ENCODE measurements around the gene KCTD11.

Gene KCTD11

DNA sequence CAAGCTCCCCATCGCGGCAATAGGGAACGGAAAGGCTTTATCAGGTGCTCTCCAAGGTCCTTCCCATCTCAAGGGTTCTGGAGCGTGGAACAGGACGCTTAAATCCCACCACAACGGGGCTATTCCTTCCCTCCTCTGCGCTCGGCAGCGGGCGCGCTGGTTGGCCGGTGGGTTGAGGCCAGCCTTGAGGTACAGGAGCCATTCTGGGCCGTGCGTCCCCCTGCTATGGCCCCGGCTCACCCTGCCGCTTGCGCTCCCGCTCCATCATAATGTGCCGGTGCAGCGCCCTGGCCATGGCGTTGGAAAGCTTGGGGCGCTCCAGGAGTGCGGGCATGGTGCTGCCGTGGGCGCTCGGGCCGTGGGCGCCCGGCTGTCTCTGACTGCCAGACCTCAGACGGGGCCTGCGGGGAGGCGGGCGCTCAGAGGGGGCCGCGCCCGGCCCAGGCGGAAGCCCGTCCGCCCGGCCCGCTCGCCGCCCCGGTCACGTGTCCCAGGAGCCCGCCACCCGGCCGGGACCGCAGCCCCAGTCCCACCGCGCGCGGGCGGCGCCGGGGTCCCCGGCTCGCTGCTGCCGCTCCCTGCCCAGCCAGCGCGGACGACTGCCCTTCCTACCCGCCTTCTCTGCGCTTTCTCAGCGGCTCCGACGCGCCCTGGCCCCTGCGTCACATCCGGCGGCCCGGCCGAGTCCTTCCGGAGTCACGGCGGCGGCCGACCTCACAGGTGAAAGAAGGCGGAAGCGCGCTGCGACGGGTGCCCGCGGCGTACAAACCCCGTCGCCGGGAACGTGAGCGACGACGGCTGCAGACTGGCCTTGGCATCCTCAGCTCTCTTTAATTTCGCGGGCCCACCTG is 37.0 kb upstream of the KCTD11 start, which contains the start of gene GPS2:
TSS of gene GPS2 (minus strand) at position 642 of the 851 bp plus-strand sequence. CDS start at position 334, 308 bp downstream.
- ATAC-seq (replicated peaks) (peak; percentile 91), DNase-seq (peak; percentile 93 to 95 (median 93))
- no peaks in the 10 kb centered on the region for H3K27me3 Mint-ChIP-seq
- no peaks in the 10 kb centered on the region for H3K9me3 Mint-ChIP-seq
- peak within 1 kb of the TSS; percentile 96 for H3K27ac Mint-ChIP-seq
- peaks cover 62% of the 10 kb centered on the region for H3K36me3 Mint-ChIP-seq (ENCODE audit: insufficient read depth)
- peak within 1 kb of the TSS; percentile 90 to 93 for H3K4me3 Mint-ChIP-seq
- H3K4me1 Mint-ChIP-seq (ENCODE audit: low read depth in 2 of 2): peaks cover 44 to 51% of the 10 kb centered on the region in 2 donors

DNA sequence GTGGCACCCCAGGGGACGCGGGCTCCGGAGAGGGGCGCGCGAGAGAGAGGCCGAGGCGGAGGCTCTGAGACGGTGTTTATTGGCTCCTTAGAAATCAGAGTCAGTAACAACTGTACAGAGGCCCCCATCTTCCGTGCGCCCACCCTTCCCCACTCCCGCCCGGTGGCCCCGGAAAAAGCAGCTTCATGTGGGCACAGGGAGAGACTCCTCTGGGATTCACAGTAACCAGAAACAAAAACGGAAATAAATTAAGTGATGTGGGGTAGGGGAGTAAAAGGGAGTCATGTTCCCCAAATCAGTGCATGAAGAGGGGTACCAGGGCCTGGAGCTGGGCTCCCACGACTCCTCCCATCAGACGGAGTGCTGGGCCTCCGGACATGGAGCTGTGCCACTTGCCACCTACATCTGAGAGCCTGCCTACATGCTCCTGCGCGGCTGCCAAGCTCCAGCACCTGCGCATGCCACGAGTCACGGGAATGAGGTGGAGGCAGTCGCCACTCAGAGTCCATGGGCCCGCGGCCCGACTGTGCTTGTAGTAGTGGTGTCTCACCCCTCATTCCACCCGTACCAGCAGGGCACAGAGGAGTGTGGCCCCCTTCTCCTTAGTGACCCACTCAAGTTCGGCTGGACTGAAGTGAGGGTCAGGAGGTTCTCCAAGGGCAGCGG is 36.3 kb upstream of the KCTD11 start:
- no peak for ATAC-seq (replicated peaks)
- DNase-seq: no peak
- peaks cover 37 to 43% of the 10 kb centered on the region in 2 donors for H3K4me1 Mint-ChIP-seq (ENCODE audit: low read depth in 2 of 2)
- H3K4me3 Mint-ChIP-seq: peak overlapping the region; percentile 90 to 93
- peak overlapping the region; percentile 96 for H3K27ac Mint-ChIP-seq
- no peaks in the 10 kb centered on the region for H3K9me3 Mint-ChIP-seq
- H3K36me3 Mint-ChIP-seq (ENCODE audit: insufficient read depth): peaks cover 60% of the 10 kb centered on the region
- no peaks in the 10 kb centered on the region for H3K27me3 Mint-ChIP-seq

DNA sequence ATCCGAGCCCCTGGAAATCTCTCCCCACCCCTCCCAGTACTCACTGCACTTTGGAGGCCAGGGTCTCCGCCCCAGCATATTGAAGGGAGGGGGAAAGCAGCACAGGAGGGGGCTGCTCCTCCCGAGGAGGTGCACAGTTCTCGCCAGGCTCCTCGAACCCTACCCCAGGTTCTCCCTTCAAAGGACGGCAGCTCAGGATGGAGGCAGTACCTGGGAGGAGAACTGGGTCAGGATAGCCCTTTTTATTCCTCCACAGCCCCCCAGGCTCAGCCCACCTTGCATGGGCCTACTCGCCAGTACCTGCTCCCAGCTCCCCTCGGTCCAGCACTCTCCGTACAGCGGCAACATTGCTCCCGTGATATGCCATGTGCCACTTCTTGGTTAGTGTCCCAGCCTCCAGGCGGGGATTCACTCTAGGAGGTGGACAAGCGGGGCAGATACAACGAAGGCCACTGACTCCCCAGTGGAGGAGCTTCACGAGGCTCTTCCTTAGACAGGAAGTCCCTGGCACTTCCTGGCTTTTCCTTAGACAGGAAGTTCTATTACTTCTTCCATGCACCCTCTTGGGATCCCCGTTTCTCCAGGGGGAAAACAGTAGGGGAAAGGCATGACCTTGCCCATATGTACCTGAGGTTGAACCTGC is 34.7 kb upstream of the KCTD11 start:
- Mint-ChIP-seq H3K4me3 (peak overlapping the region in 1 of 2 donors; percentile 65), H3K27ac (peak overlapping the region in 1 of 2 donors; percentile 85), H3K27me3 (no peaks in the 10 kb centered on the region), H3K36me3 (ENCODE audit: insufficient read depth) (peaks cover 55% of the 10 kb centered on the region), H3K4me1 (ENCODE audit: low read depth in 2 of 2) (peaks cover 26 to 34% of the 10 kb centered on the region in 2 donors), H3K9me3 (no peaks in the 10 kb centered on the region)
- no peak for ATAC-seq (replicated peaks)
- no peak for DNase-seq

DNA sequence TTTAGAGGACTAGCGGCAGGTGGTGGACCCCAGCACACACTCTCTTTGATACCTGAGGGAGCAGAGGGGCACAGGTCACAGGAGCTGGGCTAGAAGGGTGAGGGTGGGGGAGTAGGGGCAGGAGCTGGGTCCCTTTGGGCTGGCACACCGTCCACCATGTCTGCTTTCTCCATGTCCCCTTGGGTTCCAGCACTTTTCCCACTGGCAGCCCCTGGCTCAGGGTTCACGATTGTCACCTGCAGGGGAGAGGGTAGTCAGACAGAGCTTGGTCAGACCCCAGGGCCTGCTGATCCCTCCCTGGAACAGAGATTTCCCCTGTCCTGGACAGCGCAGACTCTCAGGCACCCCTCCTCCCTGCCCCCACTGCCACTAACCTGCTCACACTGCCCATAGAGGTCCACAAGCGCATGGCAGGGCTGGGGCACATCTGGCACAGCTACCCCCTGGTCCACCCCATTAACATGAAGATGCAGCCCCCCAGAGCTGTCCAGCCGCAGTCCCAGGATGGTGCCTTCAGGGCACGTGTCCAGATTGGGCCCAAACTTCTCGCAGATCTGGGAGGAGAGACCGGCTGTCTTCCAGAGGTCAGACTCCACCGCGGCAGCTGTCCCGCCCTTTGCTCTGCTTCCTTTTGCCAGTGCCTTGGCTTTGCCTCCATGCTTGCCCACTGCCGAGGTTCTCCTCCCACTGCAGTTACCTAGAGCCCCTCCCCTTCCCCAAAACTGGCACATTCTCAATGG is 33.7 kb upstream of the KCTD11 start:
- Mint-ChIP-seq H3K27ac (peak overlapping the region in 1 of 2 donors; percentile 85), H3K4me3 (no peak overlapping the region), H3K4me1 (ENCODE audit: low read depth in 2 of 2) (peaks cover 18 to 24% of the 10 kb centered on the region in 2 donors), H3K9me3 (no peaks in the 10 kb centered on the region), H3K27me3 (no peaks in the 10 kb centered on the region), H3K36me3 (ENCODE audit: insufficient read depth) (peaks cover 45% of the 10 kb centered on the region)
- DNase-seq (no peak), ATAC-seq (replicated peaks) (no peak)

DNA sequence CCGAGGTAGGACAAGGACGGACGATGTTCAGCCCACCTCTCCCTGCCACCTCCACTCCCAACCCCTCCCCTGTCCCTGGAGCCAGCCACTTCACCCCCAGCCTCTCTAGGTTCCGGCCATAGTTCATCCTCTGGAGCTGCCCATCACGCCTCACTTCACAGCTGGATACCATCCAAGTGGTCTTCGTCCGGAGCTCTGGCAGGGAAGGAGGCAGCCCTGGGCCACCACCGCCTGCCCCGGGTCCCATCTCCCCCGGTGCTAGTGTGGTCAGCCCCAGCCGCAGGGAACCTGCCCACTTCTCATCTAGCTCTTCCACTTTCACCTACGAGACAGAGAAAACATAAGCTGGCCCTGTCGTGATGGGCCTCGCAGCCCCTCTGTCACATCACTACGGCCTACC is 30.5 kb upstream of the KCTD11 start:
- peaks cover 5 to 6% of the 10 kb centered on the region in 2 donors for H3K4me1 Mint-ChIP-seq (ENCODE audit: low read depth in 2 of 2)
- ATAC-seq (replicated peaks): no peak
- H3K27me3 Mint-ChIP-seq: no peaks in the 10 kb centered on the region
- H3K4me3 Mint-ChIP-seq: no peak overlapping the region
- no peak for DNase-seq
- peaks cover 21% of the 10 kb centered on the region for H3K36me3 Mint-ChIP-seq (ENCODE audit: insufficient read depth)
- H3K27ac Mint-ChIP-seq: no peak overlapping the region
- H3K9me3 Mint-ChIP-seq: no peaks in the 10 kb centered on the region

DNA sequence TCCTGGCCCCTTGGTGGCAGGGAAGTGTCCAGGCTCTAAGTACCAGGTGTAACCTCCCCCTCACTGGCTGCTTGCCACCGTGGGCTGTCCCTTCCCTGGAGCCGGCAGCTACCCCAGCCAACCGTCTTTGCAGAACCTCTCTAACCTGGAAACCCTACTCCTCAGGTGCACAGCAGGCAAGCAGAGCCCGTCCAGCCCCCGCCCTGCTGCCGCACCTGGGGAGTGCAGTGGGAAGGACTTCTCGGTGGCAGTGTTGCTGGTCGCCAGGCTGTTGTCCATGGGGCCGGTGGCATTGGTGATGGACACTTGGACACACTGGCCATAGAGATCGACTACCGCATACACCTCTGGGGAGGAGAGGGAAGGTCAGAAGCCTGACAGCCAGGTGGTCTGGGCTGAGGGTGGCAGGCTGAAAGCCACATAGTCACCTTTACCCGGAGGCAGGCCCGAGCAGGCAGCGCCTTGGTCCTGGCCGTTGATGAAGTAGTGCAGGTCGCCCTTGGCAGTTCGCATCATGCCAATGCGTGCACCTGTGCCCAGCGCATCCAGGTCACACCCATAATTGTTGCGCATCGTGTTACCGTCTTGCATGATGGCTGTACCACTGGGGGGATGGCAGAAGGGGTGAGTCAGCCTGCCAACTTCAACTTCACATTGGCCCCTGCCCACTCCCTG is 29.3 kb upstream of the KCTD11 start:
- no peak overlapping the region for H3K4me3 Mint-ChIP-seq
- H3K4me1 Mint-ChIP-seq (ENCODE audit: low read depth in 2 of 2): peaks cover 5 to 7% of the 10 kb centered on the region in 2 donors
- peaks cover 20% of the 10 kb centered on the region for H3K36me3 Mint-ChIP-seq (ENCODE audit: insufficient read depth)
- H3K27me3 Mint-ChIP-seq: no peaks in the 10 kb centered on the region
- ATAC-seq (replicated peaks): no peak
- H3K9me3 Mint-ChIP-seq: no peaks in the 10 kb centered on the region
- no peak for DNase-seq
- H3K27ac Mint-ChIP-seq: no peak overlapping the region

DNA sequence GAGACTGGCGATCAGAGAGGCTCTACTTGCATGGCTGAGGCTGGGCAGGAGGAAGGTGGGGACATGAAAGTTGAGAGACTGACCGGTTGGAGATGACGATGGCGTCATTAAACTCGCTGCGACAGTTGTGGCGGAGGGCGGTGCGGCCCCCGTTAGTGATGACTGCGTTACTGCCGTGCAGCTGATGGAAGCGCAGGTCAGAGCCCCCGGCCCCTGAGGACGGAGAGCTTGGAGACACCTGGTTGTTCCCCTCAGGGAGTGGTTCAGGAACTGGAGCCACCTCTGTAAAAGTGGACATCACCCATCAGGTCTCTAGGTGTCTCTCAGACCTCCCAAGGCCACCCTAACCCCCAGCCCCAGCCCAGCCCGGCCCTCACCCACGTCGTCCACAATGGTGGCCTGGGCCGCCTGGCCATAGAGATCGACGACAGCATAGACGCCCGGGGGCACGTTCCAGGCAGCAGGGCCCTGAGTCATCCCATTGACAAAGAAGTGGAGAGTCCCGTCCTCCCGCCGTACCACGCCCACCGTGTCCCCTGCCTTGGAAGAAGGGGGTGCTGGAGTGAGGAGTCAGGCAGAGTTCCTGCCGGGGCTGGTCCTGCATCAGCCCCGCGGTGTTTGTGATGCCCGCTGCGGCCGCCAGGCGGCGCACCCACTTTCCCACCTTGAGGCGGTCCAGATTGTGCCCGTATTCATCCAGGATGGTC is 28.1 kb upstream of the KCTD11 start:
- Mint-ChIP-seq H3K36me3 (ENCODE audit: insufficient read depth) (peaks cover 23% of the 10 kb centered on the region), H3K4me1 (ENCODE audit: low read depth in 2 of 2) (peaks cover 16 to 19% of the 10 kb centered on the region in 2 donors), H3K4me3 (no peak overlapping the region), H3K27ac (peak overlapping the region in 1 of 2 donors; percentile 49), H3K27me3 (no peaks in the 10 kb centered on the region), H3K9me3 (no peaks in the 10 kb centered on the region)
- DNase-seq: peak; percentile 65 to 79 (median 66)
- ATAC-seq (replicated peaks): peak; percentile 47

DNA sequence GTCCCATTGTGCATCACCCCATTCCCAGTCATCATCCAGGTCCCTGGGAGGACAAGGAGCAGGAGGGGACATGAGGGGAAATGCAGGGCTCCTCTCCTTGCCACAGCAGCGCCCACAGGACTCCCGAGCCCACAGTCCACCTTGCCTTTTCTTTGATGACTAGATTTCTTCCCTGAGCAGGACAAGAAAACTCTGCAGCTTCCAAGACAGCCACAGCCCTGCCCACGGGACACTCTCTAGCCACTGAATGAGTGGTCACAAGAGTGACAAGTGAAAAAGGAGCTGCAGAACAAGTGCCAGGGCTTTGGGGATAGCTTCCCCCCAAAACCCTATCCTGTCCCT is 27.6 kb upstream of the KCTD11 start:
- H3K27me3 Mint-ChIP-seq: no peaks in the 10 kb centered on the region
- H3K9me3 Mint-ChIP-seq: no peaks in the 10 kb centered on the region
- DNase-seq (no peak), ATAC-seq (replicated peaks) (no peak)
- H3K4me1 Mint-ChIP-seq (ENCODE audit: low read depth in 2 of 2): peaks cover 17 to 20% of the 10 kb centered on the region in 2 donors
- H3K4me3 Mint-ChIP-seq: no peak overlapping the region
- peaks cover 27% of the 10 kb centered on the region for H3K36me3 Mint-ChIP-seq (ENCODE audit: insufficient read depth)
- peak overlapping the region in 1 of 2 donors; percentile 49 for H3K27ac Mint-ChIP-seq

DNA sequence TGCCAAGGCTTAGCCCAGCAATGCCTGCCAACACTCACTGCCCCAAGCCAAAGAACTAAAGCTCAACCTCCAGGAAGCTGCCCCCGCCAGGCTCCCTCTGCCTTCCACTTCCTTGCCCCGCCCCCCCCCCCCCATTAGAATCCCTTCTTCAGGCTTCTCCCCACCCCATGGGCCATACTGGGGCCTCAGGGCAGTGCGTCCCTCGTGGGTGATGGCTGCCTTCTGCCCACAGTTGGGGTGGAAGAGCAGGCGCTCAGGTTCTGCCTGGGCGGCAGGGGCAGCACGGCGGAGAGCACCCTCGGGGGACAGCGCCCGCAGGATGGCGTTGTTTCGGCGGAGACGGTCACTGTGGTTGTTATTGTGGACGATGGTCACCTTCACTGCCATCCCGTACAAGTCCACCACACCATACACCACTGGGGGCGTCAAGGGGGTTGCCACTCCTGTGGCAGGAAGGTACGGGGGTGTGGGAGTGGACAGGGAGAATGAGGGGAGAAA is 26.9 kb upstream of the KCTD11 start:
- H3K4me3 Mint-ChIP-seq: no peak overlapping the region
- DNase-seq (no peak), ATAC-seq (replicated peaks) (no peak)
- no peak overlapping the region for H3K27ac Mint-ChIP-seq
- H3K36me3 Mint-ChIP-seq (ENCODE audit: insufficient read depth): peaks cover 30% of the 10 kb centered on the region
- H3K27me3 Mint-ChIP-seq: no peaks in the 10 kb centered on the region
- H3K9me3 Mint-ChIP-seq: no peaks in the 10 kb centered on the region
- peaks cover 21 to 27% of the 10 kb centered on the region in 2 donors for H3K4me1 Mint-ChIP-seq (ENCODE audit: low read depth in 2 of 2)

DNA sequence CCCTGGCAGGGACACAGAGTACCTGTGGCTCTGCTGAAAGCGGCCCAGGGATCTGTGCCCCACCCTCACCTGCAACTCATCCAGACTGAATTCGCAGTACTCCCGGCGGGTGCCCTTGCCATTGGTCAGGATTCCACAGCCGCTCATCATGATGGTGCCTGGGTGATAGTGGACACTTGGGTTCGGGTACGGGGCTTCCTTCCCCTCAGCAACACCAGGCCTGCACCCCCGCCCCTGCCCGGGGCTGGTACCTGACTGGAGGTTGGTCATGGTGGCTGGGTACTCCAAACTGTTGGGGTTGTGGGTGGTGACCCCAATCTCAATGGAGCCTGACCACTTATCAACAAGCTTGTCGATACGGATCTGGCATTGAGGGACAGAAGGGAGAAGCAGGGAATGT is 25.8 kb upstream of the KCTD11 start:
- DNase-seq (no peak), ATAC-seq (replicated peaks) (no peak)
- Mint-ChIP-seq H3K4me3 (no peak overlapping the region), H3K27me3 (no peaks in the 10 kb centered on the region), H3K9me3 (no peaks in the 10 kb centered on the region), H3K4me1 (ENCODE audit: low read depth in 2 of 2) (peaks cover 26 to 28% of the 10 kb centered on the region in 2 donors), H3K27ac (no peak overlapping the region), H3K36me3 (ENCODE audit: insufficient read depth) (peaks cover 23% of the 10 kb centered on the region)

DNA sequence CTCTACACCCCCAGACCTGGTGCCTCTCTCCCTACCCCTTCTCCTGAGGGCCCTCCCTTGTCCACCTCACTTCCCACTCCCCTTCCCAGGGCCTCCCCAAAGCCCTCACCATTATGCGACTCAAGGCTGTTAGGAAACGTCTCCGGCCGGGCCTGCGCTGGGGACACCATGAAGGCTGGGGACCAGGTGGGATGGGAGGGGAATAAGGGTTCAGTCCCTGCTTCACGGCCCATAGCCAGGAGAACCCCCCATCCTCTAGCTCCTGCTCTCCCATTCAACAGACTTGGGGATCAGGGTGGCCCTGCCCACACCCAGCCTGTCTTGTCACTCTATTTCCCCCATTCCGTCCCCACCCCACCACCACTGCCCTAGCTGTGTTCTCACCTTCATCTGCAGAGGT is 24.9 kb upstream of the KCTD11 start:
- H3K4me1 Mint-ChIP-seq (ENCODE audit: low read depth in 2 of 2): peaks cover 26 to 28% of the 10 kb centered on the region in 2 donors
- ATAC-seq (replicated peaks): no peak
- peaks cover 16% of the 10 kb centered on the region for H3K36me3 Mint-ChIP-seq (ENCODE audit: insufficient read depth)
- DNase-seq: no peak
- no peak overlapping the region for H3K4me3 Mint-ChIP-seq
- no peaks in the 10 kb centered on the region for H3K27me3 Mint-ChIP-seq
- H3K9me3 Mint-ChIP-seq: no peaks in the 10 kb centered on the region
- H3K27ac Mint-ChIP-seq: peak overlapping the region in 1 of 2 donors; percentile 10

DNA sequence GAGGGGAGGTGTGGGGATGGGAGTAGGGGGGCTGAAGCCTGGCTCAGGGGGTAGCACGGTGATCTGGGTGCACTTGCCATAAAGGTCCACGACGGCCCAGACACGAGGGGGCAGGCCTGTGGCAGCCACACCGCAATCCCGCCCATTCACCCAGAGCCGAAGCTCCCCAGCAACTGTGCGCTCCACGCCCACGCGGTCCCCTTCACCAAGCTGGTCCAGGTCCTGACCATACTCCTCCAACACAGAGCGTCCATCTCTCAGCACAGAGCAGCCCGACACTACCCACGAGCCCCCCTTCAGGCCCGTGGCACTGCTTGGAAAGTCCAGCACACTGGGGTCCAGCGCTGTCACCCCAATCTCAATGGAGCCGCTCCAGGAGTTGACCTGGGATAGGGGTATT is 24.5 kb upstream of the KCTD11 start:
- H3K9me3 Mint-ChIP-seq: no peaks in the 10 kb centered on the region
- DNase-seq: no peak
- peaks cover 28% of the 10 kb centered on the region in 2 donors for H3K4me1 Mint-ChIP-seq (ENCODE audit: low read depth in 2 of 2)
- H3K4me3 Mint-ChIP-seq: no peak overlapping the region
- H3K27ac Mint-ChIP-seq: peak overlapping the region in 1 of 2 donors; percentile 92
- no peak for ATAC-seq (replicated peaks)
- no peaks in the 10 kb centered on the region for H3K27me3 Mint-ChIP-seq
- H3K36me3 Mint-ChIP-seq (ENCODE audit: insufficient read depth): peaks cover 18% of the 10 kb centered on the region

All from effector memory CD8-positive, alpha-beta T cell (primary cell).